NT2/D1 (cell line): Measurements from ENCODE around the gene TECR.
"Not testable (repeated sequence)": the region's sequence is repeated elsewhere in the genome, so short reads cannot be mapped to it uniquely, and the experiment has no call there.

Experiments used
- DNase-seq: peaks from one replicate; pipeline ENCODE4 v3.0.0-alpha.2; 2011; ENCODE audit warnings: low read depth, low spot score
- H3K27me3 ChIP-seq: 2 replicates; pipeline ENCODE4 v1.6.0; 2011; ENCODE audit warnings: mild to moderate bottlenecking; ENCODE audit not compliant: insufficient read length, insufficient read depth
- H3K36me3 ChIP-seq: 2 replicates; pipeline ENCODE4 v1.6.1; 2011; ENCODE audit warnings: mild to moderate bottlenecking, low read length, mixed read lengths; ENCODE audit not compliant: insufficient read depth, insufficient read length
- H3K4me1 ChIP-seq: 2 replicates; pipeline ENCODE4 v1.5.1; 2011; ENCODE audit not compliant: insufficient read depth, insufficient read length
- H3K4me3 ChIP-seq: 2 replicates; pipeline ENCODE4 v1.5.1; 2011; ENCODE audit warnings: low read depth; ENCODE audit not compliant: insufficient read length
- H3K9ac ChIP-seq: 2 replicates; pipeline ENCODE4 v1.6.0; 2011; ENCODE audit warnings: low read depth; ENCODE audit not compliant: insufficient read length
- H3K9me3 ChIP-seq: 2 replicates; pipeline ENCODE4 v1.5.1; 2011; ENCODE audit warnings: mild to moderate bottlenecking, low read length; ENCODE audit not compliant: insufficient read depth
- SUZ12 ChIP-seq: IDR thresholded peaks from 2 replicates; pipeline ENCODE4 v1.6.1; 2011; ENCODE audit not compliant: insufficient read length, insufficient read depth; ENCODE audit errors: extremely low read depth
- YY1 ChIP-seq: IDR thresholded peaks from 2 replicates; pipeline ENCODE4 v1.6.1; 2011; ENCODE audit not compliant: insufficient read length, insufficient read depth
- ZNF274 ChIP-seq: IDR thresholded peaks from 2 replicates; pipeline ENCODE4 v1.6.1; 2011; ENCODE audit warnings: mild to moderate bottlenecking, low read depth, low read length

Gene TECR

DNA sequence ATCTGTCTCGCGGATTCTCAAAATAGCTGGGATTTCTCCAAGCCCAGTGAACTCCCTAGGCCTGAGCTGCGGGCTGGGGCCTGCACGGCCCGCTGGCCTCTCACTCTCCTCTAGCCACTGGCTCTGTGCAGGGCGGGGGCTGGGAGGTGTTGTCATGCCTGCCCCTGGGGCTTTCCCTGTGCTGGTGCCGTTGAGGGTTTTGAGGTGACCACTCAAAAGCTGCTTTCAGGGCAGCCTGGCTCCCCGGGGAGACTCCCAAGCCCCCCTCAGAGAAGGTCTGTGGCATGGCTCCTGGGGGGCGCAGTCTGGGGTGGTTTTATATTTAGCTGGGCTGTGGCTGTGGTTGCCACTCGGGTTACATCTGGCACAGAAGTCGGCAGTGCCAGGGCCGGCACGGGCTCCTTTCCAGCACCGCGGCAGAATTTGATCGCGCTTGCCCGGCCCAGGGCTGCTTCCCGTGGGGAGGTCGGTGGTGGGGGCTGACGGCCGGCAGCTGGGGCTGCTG, 32.5 kb downstream of the TECR start:
- H3K27me3 ChIP-seq: no peaks in the 10 kb centered on the region
- no peaks in the 10 kb centered on the region for H3K9me3 ChIP-seq
- peaks cover 44% of the 10 kb centered on the region for H3K36me3 ChIP-seq
- no peak for DNase-seq
- peaks cover 51% of the 10 kb centered on the region for H3K4me1 ChIP-seq
- no peak overlapping the region for H3K4me3 ChIP-seq
- H3K9ac ChIP-seq: peak overlapping the region; percentile 72
- TF ChIP-seq SUZ12 (no peak), ZNF274 (no peak), YY1 (no peak)

DNA sequence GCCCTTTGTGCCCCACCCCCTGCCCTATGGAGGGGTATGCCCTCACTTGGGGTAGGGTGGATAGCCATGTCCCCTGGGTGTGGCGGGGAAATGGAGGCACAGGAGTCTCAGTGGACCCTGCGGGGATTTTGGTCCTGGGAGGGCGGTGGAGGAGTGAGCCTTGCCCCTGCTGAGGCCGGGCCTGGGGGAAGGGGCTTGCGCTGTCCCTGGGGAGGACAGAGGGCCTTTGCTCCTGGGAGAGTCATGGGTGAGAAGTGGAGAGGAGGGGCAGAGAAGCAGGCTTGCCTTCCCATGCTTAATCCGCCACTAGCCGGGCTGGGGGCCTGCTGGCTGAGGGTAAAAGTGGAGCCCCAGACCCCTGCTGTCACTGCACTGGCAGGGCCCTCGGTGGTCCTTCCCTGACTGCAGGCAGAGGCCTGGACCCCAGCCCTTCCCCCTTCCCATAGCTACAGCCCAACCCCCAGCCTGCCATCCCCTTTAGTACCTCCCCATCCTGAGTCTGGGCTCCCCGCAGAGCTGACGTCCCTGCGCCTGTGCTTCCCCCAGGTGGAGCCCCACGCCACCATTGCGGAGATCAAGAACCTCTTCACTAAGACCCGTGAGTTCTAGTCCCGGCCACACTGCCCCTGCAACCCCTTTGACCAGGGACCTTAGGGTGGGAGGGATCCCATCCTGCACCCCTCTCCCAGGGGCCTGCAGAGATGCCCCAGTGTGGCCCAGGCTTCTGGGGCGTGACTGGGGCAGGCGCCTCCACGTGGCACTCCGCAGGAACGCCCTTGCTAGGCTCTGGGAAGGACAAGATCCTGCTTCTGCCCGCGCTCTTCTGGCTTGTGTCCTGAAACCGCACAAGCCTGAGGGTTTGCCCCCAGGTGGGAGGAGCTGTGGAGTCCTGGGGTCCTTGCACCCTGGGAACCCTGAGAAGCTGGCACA, 33.5 kb downstream of the TECR start:
- TF ChIP-seq ZNF274: no peak
- no peak for TF ChIP-seq SUZ12
- TF ChIP-seq YY1: no peak
- DNase-seq: no peak
- Histone ChIP-seq H3K9ac (peak overlapping the region; percentile 70), H3K4me1 (peaks cover 54% of the 10 kb centered on the region), H3K36me3 (peaks cover 53% of the 10 kb centered on the region), H3K9me3 (no peaks in the 10 kb centered on the region), H3K27me3 (no peaks in the 10 kb centered on the region), H3K4me3 (no peak overlapping the region)

DNA sequence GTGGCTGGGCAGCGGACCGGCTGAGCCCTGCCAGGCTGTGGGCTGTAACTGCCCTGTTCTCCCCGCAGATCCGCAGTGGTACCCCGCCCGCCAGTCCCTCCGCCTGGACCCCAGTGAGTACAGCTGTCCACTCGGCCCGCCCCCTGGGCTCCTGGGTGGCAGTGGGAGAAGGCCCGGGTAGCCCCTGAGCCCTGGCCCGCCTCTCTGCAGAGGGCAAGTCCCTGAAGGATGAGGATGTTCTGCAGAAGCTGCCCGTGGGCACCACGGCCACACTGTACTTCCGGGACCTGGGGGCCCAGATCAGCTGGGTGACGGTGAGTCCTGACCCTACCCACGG, 34.2 kb downstream of the TECR start:
- DNase-seq: no peak
- no peaks in the 10 kb centered on the region for H3K27me3 ChIP-seq
- no peak overlapping the region for H3K4me3 ChIP-seq
- H3K9ac ChIP-seq: no peak overlapping the region
- H3K36me3 ChIP-seq: peaks cover 53% of the 10 kb centered on the region
- H3K9me3 ChIP-seq: no peaks in the 10 kb centered on the region
- no peak for TF ChIP-seq YY1
- TF ChIP-seq ZNF274: no peak
- no peak for TF ChIP-seq SUZ12
- peaks cover 48% of the 10 kb centered on the region for H3K4me1 ChIP-seq

DNA sequence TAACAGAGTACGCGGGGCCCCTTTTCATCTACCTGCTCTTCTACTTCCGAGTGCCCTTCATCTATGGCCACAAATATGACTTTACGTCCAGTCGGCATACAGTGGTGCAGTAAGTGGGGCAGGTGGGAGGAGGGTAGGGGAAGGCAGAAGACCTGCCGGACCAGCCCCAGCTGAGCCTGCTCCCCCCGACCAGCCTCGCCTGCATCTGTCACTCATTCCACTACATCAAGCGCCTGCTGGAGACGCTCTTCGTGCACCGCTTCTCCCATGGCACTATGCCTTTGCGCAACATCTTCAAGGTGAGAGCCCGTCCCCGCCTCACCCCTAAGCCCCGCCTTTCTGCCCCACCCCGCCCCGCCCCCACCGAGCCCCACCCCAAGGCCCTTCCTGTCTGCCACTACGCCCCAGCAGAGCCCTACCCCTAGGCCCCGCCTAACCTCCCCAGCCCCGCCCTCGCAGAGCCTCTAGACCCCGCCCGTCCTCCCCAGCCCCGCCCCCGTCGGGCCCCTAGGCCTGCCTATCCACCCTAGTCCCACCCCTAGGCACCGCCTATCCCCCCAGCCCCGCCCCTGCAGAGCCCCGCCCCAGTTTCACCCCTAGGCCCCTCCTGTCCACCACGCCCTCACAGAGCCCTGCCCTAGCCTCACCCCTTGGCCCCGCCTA, 34.7 kb downstream of the TECR start:
- Histone ChIP-seq H3K9ac (no peak overlapping the region), H3K27me3 (no peaks in the 10 kb centered on the region), H3K9me3 (no peaks in the 10 kb centered on the region), H3K4me3 (no peak overlapping the region), H3K36me3 (peaks cover 57% of the 10 kb centered on the region), H3K4me1 (peaks cover 43% of the 10 kb centered on the region)
- TF ChIP-seq ZNF274 (no peak), YY1 (no peak), SUZ12 (no peak)
- DNase-seq: peak; percentile 70

DNA sequence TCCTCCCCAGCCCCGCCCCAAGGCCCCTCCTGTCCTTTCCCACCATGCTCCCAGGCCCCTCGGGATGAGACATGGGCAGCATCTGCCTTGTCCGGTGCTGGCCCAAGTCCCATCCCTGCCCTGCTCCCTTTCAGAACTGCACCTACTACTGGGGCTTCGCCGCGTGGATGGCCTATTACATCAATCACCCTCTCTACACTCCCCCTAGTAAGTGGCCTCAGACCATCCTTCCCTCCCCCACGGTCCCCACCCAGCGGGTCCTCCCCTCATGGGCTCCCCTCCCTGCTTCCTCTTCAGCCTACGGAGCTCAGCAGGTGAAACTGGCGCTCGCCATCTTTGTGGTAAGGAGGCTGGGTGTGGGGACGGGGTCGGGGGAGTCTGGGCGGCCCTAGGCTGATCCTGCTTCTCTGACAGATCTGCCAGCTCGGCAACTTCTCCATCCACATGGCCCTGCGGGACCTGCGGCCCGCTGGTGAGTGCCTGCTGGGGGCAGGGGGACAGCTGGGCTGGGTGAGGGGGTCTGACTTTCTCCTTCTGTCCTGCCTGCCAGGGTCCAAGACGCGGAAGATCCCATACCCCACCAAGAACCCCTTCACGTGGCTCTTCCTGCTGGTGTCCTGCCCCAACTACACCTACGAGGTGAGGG, 35.4 kb downstream of the TECR start:
- H3K27me3 ChIP-seq, DNase-seq, H3K4me3 ChIP-seq, H3K9me3 ChIP-seq: not testable (repeated sequence)
- peaks cover 62% of the 10 kb centered on the region for H3K36me3 ChIP-seq
- peak overlapping the region; percentile 17 for H3K9ac ChIP-seq
- H3K4me1 ChIP-seq: peaks cover 40% of the 10 kb centered on the region

DNA sequence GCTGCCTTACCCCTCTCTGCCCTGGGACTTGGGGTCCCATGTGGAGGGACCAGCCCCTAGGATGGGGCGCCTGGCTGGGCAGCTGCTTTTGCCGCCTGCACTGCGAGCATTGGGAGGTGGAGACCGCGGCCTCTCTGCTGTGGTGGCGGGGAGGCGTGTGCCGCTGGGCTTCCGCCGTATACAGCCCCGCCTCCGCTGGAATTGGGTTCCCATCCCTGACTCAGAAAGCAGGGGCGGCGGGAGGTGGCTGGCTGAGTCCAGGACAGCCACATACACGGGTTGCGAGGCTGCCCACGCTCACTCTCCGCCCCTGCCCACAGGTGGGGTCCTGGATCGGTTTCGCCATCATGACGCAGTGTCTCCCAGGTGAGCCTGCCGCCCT, 35.9 kb downstream of the TECR start:
- Histone ChIP-seq H3K9ac (peak overlapping the region; percentile 17), H3K4me1 (peaks cover 35% of the 10 kb centered on the region), H3K36me3 (peaks cover 62% of the 10 kb centered on the region), H3K4me3 (no peak overlapping the region), H3K27me3 (no peaks in the 10 kb centered on the region), H3K9me3 (no peaks in the 10 kb centered on the region)
- no peak for DNase-seq
- TF ChIP-seq SUZ12: no peak
- no peak for TF ChIP-seq ZNF274
- TF ChIP-seq YY1: no peak
